AG04449 (cell line): Measurements from ENCODE around the gene C6orf136.
A peak's percentile ranks its signal among the peaks of the same experiment; 100 is the strongest.
"Not testable (repeated sequence)": the region's sequence is repeated elsewhere in the genome, so short reads cannot be mapped to it uniquely, and the experiment has no call there.

Source experiments
- CTCF ChIA-PET: fragments of 350-600 bp; formaldehyde crosslinking; extraction: SDS; loops from one replicate; lab custom pipeline; 2021; ENCODE audit warnings: antibody characterized with exemption; lab: Yijun Ruan, JAX
- POLR2A ChIA-PET: fragments of 400-600, 350-600 bp; formaldehyde crosslinking; extraction: SDS; loops from one replicate; lab custom pipeline; 2020; ENCODE audit warnings: antibody characterized with exemption, inconsistent platforms; lab: Yijun Ruan, JAX
- DNase-seq: peaks from one replicate; pipeline ENCODE4 v3.0.0-alpha.2; 2010; ENCODE audit warnings: low read depth, low spot score
- H3K4me3 ChIP-seq: 2 replicates; pipeline ENCODE4 v1.5.1; 2011; ENCODE audit warnings: low read depth, mild to moderate bottlenecking, control low read depth, low read length
- TF ChIP-seq, protein P1 (sequence below): IDR thresholded peaks from one replicate; pipeline ENCODE4 v1.5.1; 2011; ENCODE audit warnings: mild to moderate bottlenecking, moderate library complexity, low read length, control low read depth, inconsistent platforms; ENCODE audit not compliant: insufficient read depth; ENCODE audit errors: missing control alignments

C6orf136 gene, protein sequence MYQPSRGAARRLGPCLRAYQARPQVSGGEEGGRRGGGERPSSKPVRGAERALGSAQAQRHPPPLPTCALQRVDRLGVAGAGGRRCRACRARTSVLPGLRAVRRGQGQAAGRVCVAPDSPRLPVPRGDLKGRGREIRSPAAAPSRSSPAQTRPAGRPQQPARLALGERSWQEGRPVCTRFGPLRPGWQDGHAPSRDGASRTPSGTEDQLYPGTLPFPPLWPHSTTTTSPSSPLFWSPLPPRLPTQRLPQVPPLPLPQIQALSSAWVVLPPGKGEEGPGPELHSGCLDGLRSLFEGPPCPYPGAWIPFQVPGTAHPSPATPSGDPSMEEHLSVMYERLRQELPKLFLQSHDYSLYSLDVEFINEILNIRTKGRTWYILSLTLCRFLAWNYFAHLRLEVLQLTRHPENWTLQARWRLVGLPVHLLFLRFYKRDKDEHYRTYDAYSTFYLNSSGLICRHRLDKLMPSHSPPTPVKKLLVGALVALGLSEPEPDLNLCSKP

GRCh38 chr6:30646450-30647241 lies at the start of gene C6orf136:
Gene C6orf136 (plus strand): TSS chr6:30647133. CDS start chr6:30647232, 99 bp downstream.
- ChIA-PET CTCF (interaction anchor here (1.3 to 1.5 kb wide), 3 partner anchors 10 to 26 kb away, joined by 3 to 7 read pairs (median 5); partner anchors contain the start of gene DHX16), POLR2A (interaction anchor here (1.0 kb wide), 2 partner anchors 9 to 33 kb away, joined by 3 to 5 read pairs; no protein-coding TSS in a partner anchor)
- TF ChIP-seq, protein P1, sequence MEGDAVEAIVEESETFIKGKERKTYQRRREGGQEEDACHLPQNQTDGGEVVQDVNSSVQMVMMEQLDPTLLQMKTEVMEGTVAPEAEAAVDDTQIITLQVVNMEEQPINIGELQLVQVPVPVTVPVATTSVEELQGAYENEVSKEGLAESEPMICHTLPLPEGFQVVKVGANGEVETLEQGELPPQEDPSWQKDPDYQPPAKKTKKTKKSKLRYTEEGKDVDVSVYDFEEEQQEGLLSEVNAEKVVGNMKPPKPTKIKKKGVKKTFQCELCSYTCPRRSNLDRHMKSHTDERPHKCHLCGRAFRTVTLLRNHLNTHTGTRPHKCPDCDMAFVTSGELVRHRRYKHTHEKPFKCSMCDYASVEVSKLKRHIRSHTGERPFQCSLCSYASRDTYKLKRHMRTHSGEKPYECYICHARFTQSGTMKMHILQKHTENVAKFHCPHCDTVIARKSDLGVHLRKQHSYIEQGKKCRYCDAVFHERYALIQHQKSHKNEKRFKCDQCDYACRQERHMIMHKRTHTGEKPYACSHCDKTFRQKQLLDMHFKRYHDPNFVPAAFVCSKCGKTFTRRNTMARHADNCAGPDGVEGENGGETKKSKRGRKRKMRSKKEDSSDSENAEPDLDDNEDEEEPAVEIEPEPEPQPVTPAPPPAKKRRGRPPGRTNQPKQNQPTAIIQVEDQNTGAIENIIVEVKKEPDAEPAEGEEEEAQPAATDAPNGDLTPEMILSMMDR = no peak
- peak within 1 kb of the TSS; percentile 91 for H3K4me3 ChIP-seq
- peak; percentile 47 for DNase-seq

DNA sequence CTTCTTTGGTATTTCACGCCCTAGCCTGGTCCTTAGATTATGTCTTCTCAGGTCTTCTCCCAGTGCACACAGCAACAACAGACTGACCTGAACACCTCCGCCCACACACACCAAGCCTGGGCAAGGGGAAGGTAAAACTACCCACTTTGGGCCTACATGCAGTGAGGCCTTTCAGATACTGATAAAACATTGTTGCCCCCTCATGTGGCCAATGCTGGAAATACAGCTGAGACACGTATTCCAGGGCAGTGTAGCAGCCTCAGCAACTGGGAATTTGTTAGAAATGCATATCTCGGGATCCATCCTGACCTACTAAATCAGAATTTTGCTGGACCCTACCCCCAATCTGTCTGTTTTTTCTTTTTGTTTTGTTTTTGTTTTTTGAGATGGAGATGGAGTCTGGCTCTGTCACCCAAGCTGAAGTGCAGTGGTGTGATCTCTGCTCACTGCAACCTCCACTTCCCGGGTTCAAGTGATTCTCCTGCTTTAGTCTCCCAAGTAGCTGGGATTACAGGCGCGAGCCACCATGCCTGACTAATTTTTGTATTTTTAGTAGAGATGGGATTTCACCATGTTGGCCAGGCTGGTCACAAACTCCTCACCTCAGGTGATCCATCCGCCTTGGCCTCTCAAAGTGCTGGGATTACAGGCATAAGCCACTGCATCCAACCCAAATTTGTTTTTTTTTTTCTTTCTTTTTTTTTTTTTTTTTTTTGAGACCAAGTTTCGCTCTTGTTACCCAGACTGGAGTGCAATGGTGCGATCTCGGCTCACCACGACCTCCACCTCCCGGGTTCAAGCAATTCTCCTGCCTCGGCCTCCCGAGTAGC lies 49.4 kb upstream of the C6orf136 start:
- CTCF ChIA-PET = interaction anchor here (0.5 to 6.4 kb wide), 26 partner anchors 9 to 1057 kb away, joined by 3 to 64 read pairs (median 6); partner anchors contain the start of gene ABCF1
- not testable (repeated sequence) for DNase-seq

DNA sequence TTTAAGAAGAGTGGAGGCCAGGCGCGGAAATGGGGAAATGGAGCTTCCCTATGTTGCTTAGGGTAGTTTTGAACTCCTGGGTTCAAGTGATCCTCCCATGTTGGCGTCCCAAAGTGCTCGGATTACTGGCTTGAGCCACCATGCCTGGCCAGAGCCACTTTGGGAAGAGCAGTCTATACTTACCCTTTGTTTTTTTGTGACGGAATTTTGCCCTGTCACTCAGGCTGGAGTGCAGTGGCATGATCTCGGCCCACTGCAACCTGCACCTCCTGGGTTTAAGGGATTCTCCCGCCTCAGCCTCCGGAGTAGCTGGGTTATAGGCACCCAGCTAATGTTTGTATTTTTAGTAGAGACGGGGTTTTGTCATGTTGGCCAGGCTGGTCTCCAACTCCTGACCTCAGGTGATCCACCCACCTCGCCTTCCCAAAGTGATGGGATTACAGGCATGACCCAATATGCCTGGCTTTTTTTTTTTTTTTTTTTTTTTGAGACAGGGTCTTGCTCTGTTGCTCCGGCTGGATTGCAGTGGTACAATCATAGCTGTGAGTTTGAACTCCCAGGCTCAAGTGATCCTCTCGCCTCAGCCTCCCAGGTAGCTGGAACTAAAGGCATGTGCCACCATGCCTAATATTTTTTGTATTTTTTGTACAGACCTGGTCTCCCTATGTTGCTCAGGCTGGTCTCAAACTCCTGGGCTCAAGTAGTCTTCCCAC lies 47.9 kb upstream of the C6orf136 start:
- H3K4me3 ChIP-seq = no peak overlapping the region
- POLR2A ChIA-PET = interaction anchor here (0.6 to 1.5 kb wide), 3 partner anchors 8 to 16 kb away, joined by 4 to 5 read pairs (median 4); no protein-coding TSS in a partner anchor
- TF ChIP-seq, protein P1 = no peak
- DNase-seq = no peak
- CTCF ChIA-PET = interaction anchor here (0.9 to 6.4 kb wide), 8 partner anchors 7 to 116 kb away, joined by 4 to 64 read pairs (median 18); no protein-coding TSS in a partner anchor

More for the DNA sequence above, 49.4 kb upstream of the C6orf136 start:
- POLR2A ChIA-PET = interaction anchor here (0.6 to 2.0 kb wide), 11 partner anchors 9 to 107 kb away, joined by 3 to 20 read pairs (median 4); partner anchors contain the start of gene ABCF1
- not testable (repeated sequence) for H3K4me3 ChIP-seq
- TF ChIP-seq, protein P1 = peak; percentile 65

DNA sequence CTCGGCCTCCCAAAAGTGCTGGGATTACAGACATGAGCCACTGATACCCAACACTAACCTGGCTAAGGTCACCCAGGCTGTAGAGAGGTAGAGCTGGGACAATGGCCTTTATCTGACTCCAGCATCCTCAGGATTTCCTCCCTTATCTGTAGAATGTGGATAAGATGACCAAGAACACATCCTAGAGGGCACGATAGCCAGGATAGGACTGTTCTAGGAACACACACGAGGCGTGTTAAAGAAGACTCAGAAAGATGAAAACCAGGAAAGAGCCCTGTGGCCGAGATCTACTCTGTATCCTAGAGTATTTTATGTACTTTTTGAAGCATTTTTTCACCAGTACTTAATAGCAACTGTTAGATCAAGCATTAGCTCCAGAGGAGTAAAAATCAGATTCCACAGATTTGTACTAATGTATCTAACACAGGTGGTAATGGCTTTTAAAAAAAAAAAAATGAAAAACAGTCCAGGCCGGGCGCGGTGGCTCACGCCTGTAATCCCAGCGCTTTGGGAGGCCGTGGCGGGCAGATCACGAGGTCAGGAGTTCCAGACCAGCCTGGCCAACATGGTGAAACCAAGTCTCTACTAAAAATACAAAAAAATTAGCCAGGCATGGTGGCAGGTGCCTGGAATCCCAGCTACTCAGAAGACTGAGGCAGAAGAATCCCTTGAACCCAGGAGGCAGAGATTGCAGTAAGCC lies 47.2 kb upstream of the C6orf136 start:
- TF ChIP-seq, protein P1 = no peak
- POLR2A ChIA-PET = interaction anchor here (1.0 to 1.5 kb wide), 3 partner anchors 10 to 14 kb away, joined by 4 to 5 read pairs (median 5); no protein-coding TSS in a partner anchor
- CTCF ChIA-PET = interaction anchor here (1.7 to 6.4 kb wide), 4 partner anchors 11 to 56 kb away, joined by 6 to 64 read pairs (median 18); no protein-coding TSS in a partner anchor
- H3K4me3 ChIP-seq = no peak overlapping the region
- no peak for DNase-seq
